ENCODE measurements around the gene KCNT1. TPM values are rescaled to one million over a fixed set of nuclear protein-coding genes. Genes with fewer than 3 reads are reported as not detected.

KCNT1 gene
- total and polyA plus RNA-seq, 2 donors (not counting 3 experiments of a cell fraction or from before 2014, with no cell fraction given): not detected

DNA sequence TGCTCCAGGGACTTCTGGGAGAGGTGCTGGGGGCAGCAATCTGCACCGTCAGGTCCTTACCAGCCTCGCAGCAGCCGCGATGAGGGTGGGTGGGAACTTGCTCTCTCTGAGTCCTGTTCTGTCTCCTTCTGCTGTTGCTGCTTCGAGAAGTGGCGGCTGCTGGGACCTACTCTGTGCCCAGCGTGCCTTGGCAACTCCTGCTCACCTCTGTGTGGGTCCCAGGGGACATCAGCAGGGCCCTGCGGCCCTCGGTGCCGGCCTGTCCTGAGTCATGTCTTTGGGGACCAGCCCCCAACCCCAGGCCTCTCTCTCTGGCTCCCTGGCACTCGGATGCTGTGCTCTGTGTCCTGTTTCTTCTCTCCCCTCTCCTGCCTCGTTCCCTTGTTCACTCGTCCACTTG lies 49.5 kb downstream of the KCNT1 start:
- no peak for FAIRE-seq
- dilution Hi-C loops (cut with MboI; ENCODE audit: extremely low pct_ligation_motif_present, low sequenced_read_pairs) (no loop called here), intact Hi-C loops (cut with micrococcal nuclease) (no loop called here)

More for the DNA sequence above, 49.5 kb downstream of the KCNT1 start:
- Histone ChIP-seq H3K9me1 (replicated peaks; ENCODE audit: control insufficient read depth, extremely low read depth, insufficient read depth, low read length) (no peaks in the 10 kb centered on the region), H3K36me3 (ENCODE audit: control insufficient read depth in 2 of 2, extremely low read depth in 1 of 2, insufficient read depth in 2 of 2, low read length in 2 of 2) (no peaks in the 10 kb centered on the region), H3K4me3 (replicated peaks in 1 of 3; ENCODE audit: insufficient read depth in 1 of 3, low read depth in 1 of 3, low read length in 3 of 3) (no peak overlapping the region), H3K27ac (ENCODE audit: insufficient read depth, low read depth, low read length) (no peak overlapping the region), H3K9me3 (replicated peaks; ENCODE audit: control insufficient read depth, insufficient read depth, low read length) (no peaks in the 10 kb centered on the region), H3K27me3 (ENCODE audit: control insufficient read depth in 2 of 2, insufficient read depth in 2 of 2, low read length in 2 of 2) (no peaks in the 10 kb centered on the region), H3K4me1 (ENCODE audit: control insufficient read depth, extremely low read depth, insufficient read depth, low read length) (no peaks in the 10 kb centered on the region), H3K79me2 (ENCODE audit: control insufficient read depth, insufficient read depth, low read length) (no peaks in the 10 kb centered on the region), H3K4me2 (ENCODE audit: insufficient read depth, low read length) (no peak overlapping the region), H2AFZ (ENCODE audit: low read depth, low read length) (no peak overlapping the region), H4K20me1 (replicated peaks; ENCODE audit: control insufficient read depth, extremely low read depth, insufficient read depth, low read length) (no peaks in the 10 kb centered on the region), H3K9ac (replicated peaks; ENCODE audit: extremely low read depth, insufficient read depth, low read length) (no peak overlapping the region)
- BruUV-seq (replicated peaks): no TSS peak
- TF ChIP-seq FOS (IDR thresholded peaks at IDR 0.05; ENCODE audit: borderline replicate concordance, insufficient read depth, low read length) (no peak), EZH2 (IDR thresholded peaks at IDR 0.05; ENCODE audit: borderline replicate concordance, low read depth, low read length, severe bottlenecking) (no peak), JUN (IDR thresholded peaks at IDR 0.05; ENCODE audit: borderline replicate concordance, insufficient read depth, insufficient read length, low read depth) (no peak), GATA2 (IDR thresholded peaks at IDR 0.05; ENCODE audit: insufficient read depth, insufficient read length, low read depth, low read length) (no peak), POLR2AphosphoS5 (IDR thresholded peaks at IDR 0.05; ENCODE audit: insufficient read depth, low read depth, low read length) (no peak), MYC (IDR thresholded peaks at IDR 0.05; ENCODE audit: low read depth, low read length) (no peak)
- TF ChIP-seq, protein P1, sequence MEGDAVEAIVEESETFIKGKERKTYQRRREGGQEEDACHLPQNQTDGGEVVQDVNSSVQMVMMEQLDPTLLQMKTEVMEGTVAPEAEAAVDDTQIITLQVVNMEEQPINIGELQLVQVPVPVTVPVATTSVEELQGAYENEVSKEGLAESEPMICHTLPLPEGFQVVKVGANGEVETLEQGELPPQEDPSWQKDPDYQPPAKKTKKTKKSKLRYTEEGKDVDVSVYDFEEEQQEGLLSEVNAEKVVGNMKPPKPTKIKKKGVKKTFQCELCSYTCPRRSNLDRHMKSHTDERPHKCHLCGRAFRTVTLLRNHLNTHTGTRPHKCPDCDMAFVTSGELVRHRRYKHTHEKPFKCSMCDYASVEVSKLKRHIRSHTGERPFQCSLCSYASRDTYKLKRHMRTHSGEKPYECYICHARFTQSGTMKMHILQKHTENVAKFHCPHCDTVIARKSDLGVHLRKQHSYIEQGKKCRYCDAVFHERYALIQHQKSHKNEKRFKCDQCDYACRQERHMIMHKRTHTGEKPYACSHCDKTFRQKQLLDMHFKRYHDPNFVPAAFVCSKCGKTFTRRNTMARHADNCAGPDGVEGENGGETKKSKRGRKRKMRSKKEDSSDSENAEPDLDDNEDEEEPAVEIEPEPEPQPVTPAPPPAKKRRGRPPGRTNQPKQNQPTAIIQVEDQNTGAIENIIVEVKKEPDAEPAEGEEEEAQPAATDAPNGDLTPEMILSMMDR (IDR thresholded peaks at IDR 0.05; ENCODE audit: extremely low read depth in 1 of 2, insufficient read depth in 1 of 2, low read depth in 1 of 2, low read length in 2 of 2): no peak
- TF ChIP-seq, protein P2, sequence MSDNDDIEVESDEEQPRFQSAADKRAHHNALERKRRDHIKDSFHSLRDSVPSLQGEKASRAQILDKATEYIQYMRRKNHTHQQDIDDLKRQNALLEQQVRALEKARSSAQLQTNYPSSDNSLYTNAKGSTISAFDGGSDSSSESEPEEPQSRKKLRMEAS (IDR thresholded peaks at IDR 0.05; ENCODE audit: insufficient read depth, insufficient read length): no peak
- ChIA-PET POLR2A (no interaction called here), CTCF (no interaction called here)
- no peak for DNase-seq (ENCODE audit: low read depth, low spot score)
